HG03060 (cell line): Measurements from ENCODE around the gene C2orf49.

Experiments
- ATAC-seq: cut with Tn5 transposase; IDR thresholded peaks from one replicate; pipeline ENCODE4 v1.9.1; 2021; ENCODE audit warnings: low read depth, moderate number of reproducible peaks; ENCODE audit not compliant: unreplicated experiment

The C2orf49 gene

GRCh38 chr2:105380432-105381100 lies 43.2 kb downstream of the C2orf49 start:
- no peak for ATAC-seq

GRCh38 chr2:105381101-105381668 lies 43.8 kb downstream of the C2orf49 start:
- ATAC-seq, result no peak

- no peak for ATAC-seq
Observed at GRCh38 chr2:105382177-105382576, 44.8 kb downstream of the C2orf49 start.

GRCh38 chr2:105383432-105384166 lies 46.3 kb downstream of the C2orf49 start:
- ATAC-seq, result no peak

GRCh38 chr2:105384216-105384615 lies 46.9 kb downstream of the C2orf49 start:
- no peak for ATAC-seq

GRCh38 chr2:105384861-105385260 lies 47.5 kb downstream of the C2orf49 start:
- no peak for ATAC-seq

- no peak for ATAC-seq
Observed at GRCh38 chr2:105385731-105386540, 48.6 kb downstream of the C2orf49 start.

- ATAC-seq, result no peak
Observed at GRCh38 chr2:105387225-105387624, 49.9 kb downstream of the C2orf49 start.

- ATAC-seq, result no peak
Observed at GRCh38 chr2:105388971-105389381, 51.6 kb downstream of the C2orf49 start.

GRCh38 chr2:105390454-105390853 lies 53.1 kb downstream of the C2orf49 start:
- ATAC-seq, result no peak

GRCh38 chr2:105391058-105391627 lies 53.8 kb downstream of the C2orf49 start:
- ATAC-seq, result no peak

GRCh38 chr2:105391763-105392662 lies 54.7 kb downstream of the C2orf49 start:
- ATAC-seq, result no peak

- no peak for ATAC-seq
Observed at GRCh38 chr2:105393373-105394055, 56.2 kb downstream of the C2orf49 start.

- ATAC-seq, result no peak
Observed at GRCh38 chr2:105394951-105395611, 57.7 kb downstream of the C2orf49 start.

- ATAC-seq, result no peak
Observed at GRCh38 chr2:105395691-105396090, 58.4 kb downstream of the C2orf49 start.

- ATAC-seq, result no peak
Observed at GRCh38 chr2:105396254-105397024, 59.1 kb downstream of the C2orf49 start.

GRCh38 chr2:105397025-105397722 lies 59.8 kb downstream of the C2orf49 start:
- ATAC-seq, result no peak
